HG03060 (cell line): ENCODE results near the gene POLN.

Experiments used
- ATAC-seq: cut with Tn5 transposase; IDR thresholded peaks from one replicate; pipeline ENCODE4 v1.9.1; 2021; ENCODE audit warnings: low read depth, moderate number of reproducible peaks; ENCODE audit not compliant: unreplicated experiment

POLN gene

DNA sequence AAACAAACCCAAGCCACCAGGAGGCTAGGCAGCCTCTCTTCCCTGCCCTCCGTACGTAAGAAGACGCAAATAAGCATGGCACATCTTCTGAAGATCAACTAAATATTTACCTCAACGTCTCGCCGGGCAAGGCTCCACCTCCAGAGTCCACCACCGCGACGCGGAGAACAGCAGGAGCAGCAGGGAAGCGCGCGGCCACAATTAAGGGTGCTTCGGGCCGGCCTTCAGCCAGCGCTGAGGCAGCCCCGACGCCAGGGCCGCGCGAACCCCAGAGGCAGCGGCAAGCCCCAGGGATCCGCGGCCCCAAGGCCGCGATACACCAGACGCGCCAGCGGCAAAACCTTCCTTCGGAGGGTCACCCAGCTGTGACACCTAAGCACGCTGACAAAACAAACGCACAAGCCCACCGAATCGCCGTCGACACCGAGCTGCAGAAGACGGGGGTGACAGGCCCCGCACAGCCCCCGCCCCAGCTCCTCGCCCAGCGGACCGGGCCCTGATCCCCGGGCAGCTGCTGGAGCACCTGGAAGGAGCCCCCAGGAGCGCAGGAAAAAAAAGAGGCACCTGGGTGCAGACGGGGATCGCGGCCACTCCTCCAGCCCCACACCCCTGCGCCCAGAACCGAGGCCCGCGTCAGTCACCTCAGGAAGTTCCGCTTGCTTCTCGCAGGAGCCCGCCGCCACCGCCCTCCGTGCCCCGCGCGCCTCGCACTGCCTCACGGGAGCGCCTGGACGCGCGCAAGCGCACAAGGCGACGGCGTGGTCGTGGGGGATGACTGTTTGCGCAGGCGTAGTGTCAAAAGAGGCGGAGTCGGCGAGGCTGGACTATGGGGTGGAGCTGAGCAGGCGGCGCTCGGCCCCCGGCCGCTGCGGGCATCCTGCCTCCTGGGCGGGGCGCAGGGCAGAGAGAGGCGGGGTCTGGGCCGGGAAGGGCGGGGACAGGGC is at the start of gene POLN, which contains the start of gene HAUS3:
Gene POLN (minus strand): TSS at position 712 of the 944 bp plus-strand sequence. CDS start 12,890 bp downstream, outside the sequence.
Gene HAUS3 (minus strand): TSS at position 712 of the 944 bp plus-strand sequence. CDS start 1,175 bp downstream, outside the sequence.
- peak; percentile 93 for ATAC-seq

DNA sequence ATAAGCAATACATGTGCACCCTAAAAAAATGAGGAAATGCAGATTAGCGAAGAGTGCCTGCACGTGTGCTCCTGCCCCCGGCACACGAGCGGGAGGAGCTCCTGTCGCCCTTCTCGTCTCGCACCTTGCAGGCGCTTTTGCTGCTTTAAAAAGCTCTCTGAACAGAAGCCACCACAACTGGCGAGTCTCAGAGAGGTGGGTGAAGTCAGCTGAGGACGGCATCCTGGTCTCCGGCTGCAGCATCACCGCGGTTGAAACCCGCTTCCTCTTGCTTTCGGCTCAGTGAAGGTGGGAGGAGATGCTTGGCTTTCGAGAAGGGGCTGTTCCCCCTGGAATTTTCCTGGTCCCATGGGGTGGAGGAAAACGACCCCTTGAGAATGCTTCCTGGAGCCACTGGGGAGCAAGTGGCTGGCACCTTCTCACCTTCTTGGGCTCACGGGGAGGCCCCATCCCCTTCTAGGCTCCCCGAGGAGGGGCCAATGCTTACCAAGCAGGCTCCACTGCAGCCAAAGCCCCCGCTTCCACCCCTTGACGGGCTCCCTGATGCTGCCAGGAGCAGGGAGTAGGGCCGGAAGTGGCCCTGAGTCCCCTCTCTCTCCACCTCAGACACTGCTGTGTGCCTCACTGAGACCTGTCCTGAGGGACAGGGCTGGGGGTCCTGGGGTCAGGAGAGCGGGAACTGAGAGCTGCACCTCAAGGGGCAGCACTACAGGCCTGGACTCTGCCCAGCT is 49.2 kb upstream of the POLN start:
- no peak for ATAC-seq

DNA sequence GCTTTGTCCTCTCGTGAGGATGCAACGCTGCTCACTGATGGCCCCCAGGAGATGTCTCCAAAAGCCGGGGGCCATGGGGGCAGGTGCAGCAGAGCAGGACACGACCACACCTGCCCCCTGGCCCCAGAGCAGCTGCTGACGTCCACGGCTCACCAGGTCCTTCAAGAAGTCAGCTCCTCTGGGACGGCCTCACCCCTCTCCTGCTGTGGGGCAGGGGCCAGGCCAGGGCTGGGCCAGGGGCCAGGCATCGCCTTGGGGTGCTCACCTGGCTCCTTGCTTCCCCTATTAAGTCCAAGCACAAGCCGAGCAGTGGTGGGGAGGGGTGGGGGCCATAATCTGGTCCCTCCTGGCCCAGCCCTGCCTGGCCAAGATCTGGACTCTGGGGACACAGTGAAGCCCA is 48.6 kb upstream of the POLN start:
- ATAC-seq = no peak

DNA sequence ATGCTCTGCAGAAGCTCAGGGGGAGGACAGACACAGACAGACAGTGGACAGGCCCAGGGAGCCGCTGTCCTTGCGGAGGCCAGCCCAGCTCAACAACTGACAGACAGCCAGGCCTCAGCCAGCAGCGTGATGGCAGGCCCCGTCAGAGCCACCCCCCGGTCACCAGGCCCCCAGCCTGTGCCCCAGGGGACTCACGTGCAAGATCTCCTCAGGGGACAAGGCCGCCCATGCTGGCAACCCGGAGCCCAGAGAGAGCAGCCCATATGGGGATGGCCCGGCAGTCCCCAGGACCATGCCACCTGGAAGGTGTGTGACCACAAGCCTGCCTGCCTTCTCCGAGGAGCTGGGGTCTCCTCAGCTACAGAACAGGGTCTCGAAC is 48.0 kb upstream of the POLN start:
- no peak for ATAC-seq

DNA sequence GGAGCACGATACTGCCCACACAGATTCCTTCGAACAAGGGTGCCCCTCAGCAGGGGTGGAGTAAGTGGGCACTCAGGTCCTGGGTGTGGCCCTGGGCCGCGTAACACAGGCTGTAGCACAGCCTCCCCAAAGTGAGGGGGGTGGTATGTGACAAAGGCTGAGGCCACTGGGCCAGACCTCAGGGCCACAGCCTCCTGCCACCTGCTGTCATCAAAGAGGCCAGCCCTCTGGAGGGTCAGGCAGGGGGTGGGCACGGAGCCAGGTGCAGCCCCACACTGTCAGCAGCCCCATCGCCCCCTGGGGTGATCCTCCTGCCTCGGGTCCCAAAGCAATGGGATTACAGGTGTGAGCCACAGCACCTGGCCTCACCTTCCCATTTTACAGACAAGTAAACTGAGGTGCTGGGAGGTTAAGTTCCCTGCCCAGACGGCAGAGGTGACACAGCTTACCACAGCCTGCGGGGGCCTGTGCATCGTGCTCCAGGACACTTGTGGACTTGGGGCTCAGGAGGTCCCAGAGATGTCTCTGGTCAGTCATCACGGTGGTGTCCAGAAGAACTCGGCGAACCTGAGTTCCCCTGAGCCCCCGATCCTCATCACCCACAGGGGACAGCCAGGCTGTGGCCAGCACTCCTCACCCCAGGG is 47.5 kb upstream of the POLN start:
- ATAC-seq = no peak

DNA sequence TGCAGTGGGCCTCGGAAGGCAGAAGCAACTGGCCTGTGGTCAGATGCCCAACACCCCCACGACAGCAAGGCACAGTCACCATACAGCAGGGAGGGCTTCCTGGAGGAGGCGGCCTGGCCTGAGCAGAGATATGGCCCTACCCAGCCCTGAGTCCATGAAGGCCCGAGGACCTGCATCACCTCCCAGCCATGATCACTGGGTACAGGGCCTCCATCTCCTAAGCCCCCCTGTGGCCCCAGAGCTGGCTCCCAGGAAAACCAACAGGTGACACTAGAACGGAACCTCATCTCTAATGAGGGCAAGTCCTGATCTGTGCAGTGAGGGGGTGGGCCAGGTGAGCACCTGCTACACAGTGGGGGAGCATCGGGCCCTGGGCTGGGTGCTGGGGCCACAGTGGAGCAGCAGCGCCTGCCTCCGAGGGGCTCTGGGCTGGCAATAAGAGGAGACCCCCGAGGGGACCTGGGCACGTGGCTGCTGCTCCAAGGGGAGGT is 46.2 kb upstream of the POLN start:
- no peak for ATAC-seq

DNA sequence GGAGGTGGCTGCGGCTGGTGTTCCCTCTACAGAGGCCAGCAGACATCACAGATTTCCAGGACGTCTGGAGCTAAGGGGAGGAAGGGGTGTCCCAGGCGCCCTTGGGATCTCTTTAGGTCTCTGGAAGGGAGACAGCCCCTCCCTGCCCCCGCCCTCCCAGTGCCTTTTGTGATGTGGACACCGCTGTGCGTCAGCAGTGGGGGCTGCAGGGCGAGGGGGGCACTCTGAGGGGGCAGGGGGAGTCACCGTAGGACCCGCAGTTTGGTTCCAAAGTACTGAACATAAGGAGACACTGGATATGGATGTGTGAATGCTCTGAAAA is 45.6 kb upstream of the POLN start:
- ATAC-seq = no peak

DNA sequence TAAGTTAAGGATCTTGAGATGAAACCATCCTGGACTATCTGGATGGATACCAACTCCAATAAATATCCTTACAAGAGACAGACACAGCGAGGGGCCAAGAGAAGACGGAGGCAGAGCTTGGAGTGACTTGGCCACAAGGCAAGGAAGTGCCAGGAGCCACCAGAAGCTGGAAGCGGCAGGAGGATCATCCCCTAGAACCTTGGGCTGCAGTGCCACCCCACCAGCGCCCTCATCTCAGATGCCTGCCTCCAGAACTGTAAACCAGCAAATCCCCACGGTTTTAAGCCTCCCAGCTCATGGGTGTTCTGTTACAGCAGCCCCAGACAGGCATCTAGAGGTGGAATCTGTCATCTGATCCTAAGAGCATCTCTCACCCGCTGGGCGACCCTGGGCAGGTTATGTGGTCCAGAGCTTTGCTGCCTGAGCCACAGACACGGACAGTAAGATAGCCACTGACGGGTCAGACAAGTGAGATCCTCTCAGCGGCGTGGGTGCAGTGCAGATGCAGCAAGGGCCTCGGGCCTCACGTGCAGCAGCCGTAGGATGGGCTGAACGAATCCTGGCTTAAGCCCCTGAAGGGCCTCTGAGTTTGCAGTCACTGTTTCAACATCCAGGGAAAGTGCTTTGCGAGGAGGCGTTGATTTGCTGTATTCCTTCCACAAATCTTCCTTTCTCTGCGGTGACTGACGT is 45.1 kb upstream of the POLN start:
- ATAC-seq = no peak

DNA sequence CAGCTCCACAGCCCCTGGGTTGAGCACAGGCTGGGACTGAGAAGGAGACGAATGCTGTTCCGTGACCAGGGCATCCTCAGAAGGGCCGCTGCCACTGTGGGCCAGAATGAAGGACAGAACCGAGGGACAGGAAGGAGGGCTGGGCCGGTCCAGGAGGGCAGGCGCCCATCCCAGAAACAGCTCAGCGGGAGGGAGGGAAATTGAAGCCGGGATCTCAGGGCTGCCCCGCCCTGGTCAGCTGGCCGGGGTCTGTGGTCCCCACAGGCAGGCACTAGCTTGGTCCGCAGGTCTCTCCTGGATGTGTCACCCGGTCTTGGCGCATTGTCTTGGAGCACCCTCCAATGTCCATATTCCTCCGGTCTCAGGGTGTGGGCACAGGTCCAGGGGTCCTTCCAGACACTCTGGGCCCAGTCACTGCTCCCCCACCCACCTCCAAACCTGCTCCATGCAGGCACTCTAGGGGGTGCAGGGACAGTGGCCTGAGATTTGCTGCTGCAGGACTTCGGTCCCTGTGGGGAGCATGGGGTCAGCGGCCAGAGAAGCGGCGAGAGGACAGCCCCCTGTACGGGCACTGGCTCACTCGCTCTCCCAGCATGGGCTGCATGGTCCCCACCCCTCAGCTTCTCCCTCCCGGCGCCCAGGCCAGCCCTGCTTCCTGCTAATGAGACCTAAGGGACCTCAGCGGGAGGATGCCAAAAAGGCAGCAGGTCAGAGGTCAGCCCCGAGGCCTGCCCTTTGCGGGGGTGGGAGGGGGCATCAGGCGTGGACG is 43.9 kb upstream of the POLN start:
- ATAC-seq = no peak

DNA sequence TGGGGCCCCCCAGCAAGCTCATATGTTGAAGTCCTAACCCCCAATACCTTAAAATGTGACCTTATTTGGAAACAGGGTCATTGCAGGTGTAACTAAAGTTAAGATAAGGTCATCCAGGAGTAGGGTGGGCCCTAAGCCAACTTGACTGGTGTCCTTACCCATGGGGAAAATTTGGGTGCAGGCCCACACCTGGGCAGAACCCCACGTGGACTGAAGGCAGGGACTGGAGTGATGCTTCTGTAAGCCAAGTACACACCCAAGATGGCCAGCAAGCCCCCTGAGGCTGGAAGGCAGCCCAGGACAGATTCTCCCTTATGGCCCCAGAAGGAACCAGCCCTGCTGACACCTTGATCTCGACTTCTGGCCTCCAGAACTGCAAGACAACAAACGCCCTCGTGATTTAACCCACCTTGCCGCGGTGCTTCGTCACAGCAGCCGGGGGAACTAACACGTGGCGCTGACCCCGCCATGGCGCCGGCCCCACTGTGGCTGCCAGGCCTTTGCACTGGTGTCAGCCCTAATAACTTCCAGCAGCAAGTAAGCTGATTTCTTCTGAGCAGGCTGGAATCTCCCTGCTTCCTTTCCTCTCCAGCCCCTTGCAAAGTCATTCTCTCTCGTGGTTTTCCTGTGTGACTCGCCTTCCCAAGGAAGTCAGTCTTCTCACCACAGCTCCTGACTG is 43.2 kb upstream of the POLN start:
- no peak for ATAC-seq

DNA sequence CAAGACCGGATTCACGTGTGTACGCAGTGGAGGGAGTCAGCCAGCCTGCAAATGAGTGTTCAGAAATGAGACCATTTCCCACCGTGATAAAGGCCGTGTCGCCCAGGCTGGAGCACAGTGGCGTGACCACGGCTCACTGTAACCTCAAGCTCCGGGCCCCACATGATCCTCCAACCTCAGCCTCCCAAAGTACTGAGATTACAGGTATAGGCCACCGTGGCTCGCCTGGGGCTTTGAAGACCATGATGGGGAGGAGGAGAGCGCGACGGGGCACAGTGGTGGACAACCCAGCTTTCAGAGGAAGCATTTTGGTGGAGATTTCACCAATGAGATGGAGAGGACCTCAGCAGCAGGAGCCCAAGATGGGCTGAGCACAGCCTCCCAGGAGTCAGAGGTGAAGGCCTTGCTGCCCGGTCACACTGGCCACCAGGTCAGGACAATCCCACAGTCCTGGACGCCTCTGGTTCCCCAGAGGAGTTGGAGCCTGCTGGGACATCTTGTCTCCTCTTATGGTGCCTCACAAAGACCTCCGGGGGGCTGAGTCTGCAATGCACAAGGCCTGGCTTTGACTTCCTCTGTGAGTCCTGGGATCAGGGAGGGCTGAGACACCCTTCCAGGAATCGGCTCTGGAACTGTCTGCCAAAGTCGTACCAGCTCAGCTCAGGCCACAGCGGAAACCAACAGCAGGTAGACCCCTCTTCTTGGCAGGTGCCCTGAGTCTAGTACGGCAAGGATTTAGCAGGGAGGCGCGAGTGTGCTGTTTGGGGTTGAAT is 42.4 kb upstream of the POLN start:
- ATAC-seq = no peak

DNA sequence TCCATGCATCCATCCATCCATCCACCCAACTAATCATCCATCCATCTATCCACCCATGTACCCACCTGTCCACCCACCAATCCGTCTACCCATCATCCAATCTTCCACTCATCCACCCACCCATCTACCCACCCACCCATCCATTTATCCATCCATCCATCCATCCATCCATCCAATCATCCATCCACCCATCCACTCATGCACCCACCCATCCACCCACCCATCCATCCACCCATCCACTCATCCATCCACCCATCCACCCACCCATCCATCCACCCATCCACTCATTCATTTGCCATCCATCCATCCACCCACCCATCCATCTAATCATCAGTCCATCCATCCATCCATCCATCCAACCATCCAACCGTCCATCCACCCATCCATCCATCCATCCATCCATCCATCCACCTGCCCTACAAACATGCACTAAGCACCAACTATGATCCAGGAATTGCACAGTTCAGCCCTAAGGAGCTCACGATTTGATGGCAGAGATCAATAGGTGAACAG is 41.3 kb upstream of the POLN start:
- ATAC-seq = no peak

DNA sequence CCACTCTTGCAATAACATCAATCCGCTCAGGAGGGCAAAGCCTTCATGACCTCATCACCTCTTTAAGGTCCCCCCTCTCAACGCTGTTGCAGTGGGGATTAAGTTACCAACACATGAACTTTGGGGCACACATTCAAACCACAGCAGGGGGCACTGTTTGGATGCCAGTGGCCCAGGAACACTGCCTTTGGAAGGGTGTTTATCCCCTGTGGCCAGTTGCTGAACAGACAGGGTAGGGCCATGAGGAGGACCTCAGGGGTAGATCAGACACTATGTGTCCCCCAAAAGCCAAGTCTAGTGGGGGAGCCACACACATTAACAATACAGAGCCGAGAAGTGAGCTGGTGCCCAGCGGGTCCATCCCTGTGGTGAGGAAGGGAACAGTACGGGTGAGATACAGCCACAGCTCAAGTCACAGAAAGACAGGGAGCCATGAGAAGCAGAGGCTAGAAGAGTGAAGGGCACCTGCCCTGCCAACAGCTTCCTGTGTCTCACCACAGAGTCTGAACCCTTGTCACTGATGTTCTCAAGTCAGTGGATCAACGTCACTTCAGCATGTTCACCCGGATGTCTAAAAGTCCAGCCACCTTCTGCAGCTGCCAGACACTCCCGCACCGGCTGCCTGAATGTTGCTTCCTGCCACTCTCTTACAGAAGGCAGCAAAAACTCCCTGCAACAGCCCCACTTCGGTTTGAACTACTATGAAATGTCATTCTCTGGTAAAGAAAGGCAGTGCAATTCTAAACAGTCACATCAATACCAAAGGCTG is 39.8 kb upstream of the POLN start:
- ATAC-seq = peak; percentile 66

DNA sequence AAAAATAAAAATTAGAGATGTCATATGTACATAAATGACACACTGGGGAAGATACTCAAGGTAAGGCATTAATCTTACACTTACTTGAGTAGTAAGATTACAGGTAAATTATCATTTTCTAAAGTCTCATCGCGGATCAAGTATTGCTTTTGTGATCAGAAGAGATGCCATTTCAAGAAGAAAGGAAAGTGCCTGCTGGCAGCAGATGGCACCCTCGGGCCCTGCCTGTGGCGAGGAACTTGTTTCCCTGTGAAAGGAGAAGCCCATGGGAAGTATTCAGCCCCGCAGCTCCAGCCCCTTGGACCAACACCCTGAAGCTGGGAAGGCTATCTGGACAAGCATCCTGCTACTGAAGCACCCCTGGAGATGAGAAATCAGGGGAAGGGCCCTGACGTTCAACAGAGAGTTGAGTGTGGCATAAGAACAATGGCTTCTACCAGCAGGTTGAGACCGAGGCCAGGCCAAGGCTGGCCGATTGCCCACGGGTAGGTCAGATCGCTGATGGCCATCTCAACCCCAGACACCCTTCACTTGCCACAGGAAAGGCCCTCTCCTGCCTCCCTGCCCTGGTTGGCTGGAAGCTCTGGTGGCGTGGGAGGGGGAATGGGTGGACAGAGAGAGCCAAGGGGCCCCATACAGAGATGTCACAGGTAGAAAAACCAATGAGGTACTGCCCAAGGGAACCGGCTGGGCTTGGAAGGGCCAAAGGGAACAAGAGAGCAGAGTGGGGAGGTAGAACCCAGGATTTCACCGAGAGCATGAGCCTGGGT is 38.8 kb upstream of the POLN start:
- no peak for ATAC-seq

DNA sequence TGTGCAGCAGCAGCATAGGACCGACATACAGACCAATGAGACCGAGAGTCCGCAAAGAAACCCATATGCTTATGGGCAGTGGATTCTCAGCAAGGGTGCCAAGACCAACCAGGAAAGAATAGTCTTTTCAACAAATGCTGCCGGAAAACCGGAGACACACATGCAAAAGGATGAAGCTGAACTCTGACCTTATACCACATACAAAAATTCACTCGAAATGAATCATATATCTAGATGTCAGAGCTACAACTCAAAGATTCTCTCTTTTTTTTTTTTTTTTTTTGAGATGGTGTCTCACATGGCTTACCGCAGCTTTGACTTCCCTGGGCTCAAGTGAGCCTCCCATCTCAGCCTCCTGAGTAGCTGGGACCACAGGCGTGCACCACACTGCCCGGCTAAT is 36.0 kb upstream of the POLN start:
- no peak for ATAC-seq

DNA sequence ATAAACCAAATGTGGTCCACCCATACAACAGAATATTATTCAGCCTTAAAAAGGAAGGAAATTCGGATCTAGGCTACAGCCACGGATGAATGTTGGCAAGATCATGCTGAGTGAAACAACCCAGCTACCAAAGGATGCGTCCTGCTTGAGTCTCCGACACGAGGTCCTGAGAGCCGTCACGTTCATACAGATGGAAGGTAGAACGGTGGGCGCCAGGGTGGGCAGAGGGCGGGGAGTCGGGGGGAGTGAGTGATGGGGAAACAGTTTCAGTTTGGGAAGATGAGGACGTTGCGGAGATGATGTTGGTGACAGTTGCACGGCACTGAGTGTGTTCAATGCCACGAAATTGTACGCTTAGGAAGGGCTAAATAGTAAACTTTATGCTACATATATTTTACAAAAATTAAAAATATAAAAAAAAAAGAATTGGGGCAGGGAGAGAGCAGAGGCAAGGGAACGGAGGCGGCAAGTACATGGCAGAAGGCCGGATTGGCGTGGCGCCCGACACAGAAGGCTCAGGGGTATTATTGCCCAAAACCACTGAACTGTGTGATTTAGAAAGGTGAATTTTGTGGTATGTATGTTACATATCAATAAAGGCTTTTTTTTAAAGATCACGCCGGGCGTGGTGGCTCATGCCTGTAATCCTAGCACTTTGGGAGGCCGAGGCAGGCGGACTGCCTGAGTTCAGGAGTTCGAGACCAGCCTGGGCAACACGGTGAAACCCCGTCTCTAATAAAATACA is 34.8 kb upstream of the POLN start:
- no peak for ATAC-seq
